ENCODE results near the gene FOXK2.
A peak's percentile ranks its signal among the peaks of the same experiment; 100 is the strongest.

FOXK2 gene

GRCh38 chr17:82587234-82588086, 67.9 kb downstream of the FOXK2 start:
- Histone ChIP-seq H3K27ac (ENCODE audit: low read length) (no peak overlapping the region), H3K36me3 (ENCODE audit: insufficient read depth, low read depth, low read length) (peaks cover 70% of the 10 kb centered on the region), H3K9me3 (ENCODE audit: insufficient read depth, low read depth, low read length) (no peaks in the 10 kb centered on the region), H3K27me3 (ENCODE audit: insufficient read depth, low read length) (no peaks in the 10 kb centered on the region), H3K4me3 (ENCODE audit: low read length) (no peak overlapping the region), H3K4me1 (ENCODE audit: insufficient read depth, low read length) (no peaks in the 10 kb centered on the region), H3K9ac (ENCODE audit: low read depth, low read length) (no peak overlapping the region)

- Histone ChIP-seq H3K4me1 (ENCODE audit: insufficient read depth, low read length) (no peaks in the 10 kb centered on the region), H3K36me3 (ENCODE audit: insufficient read depth, low read depth, low read length) (peaks cover 60% of the 10 kb centered on the region), H3K27me3 (ENCODE audit: insufficient read depth, low read length) (no peaks in the 10 kb centered on the region), H3K9ac (ENCODE audit: low read depth, low read length) (no peak overlapping the region), H3K27ac (ENCODE audit: low read length) (no peak overlapping the region), H3K4me3 (ENCODE audit: low read length) (no peak overlapping the region), H3K9me3 (ENCODE audit: insufficient read depth, low read depth, low read length) (no peaks in the 10 kb centered on the region)
These were observed 69.0 kb downstream of the FOXK2 start for GRCh38 chr17:82588266-82589175.

- Histone ChIP-seq H3K9ac (ENCODE audit: low read depth, low read length) (no peak overlapping the region), H3K4me3 (ENCODE audit: low read length) (no peak overlapping the region), H3K27ac (ENCODE audit: low read length) (no peak overlapping the region), H3K4me1 (ENCODE audit: insufficient read depth, low read length) (no peaks in the 10 kb centered on the region), H3K36me3 (ENCODE audit: insufficient read depth, low read depth, low read length) (peaks cover 55% of the 10 kb centered on the region), H3K9me3 (ENCODE audit: insufficient read depth, low read depth, low read length) (no peaks in the 10 kb centered on the region), H3K27me3 (ENCODE audit: insufficient read depth, low read length) (no peaks in the 10 kb centered on the region)
These were observed 70.3 kb downstream of the FOXK2 start for GRCh38 chr17:82589851-82590180.

- Histone ChIP-seq H3K9ac (ENCODE audit: low read depth, low read length) (no peak overlapping the region), H3K4me1 (ENCODE audit: insufficient read depth, low read length) (no peaks in the 10 kb centered on the region), H3K27me3 (ENCODE audit: insufficient read depth, low read length) (no peaks in the 10 kb centered on the region), H3K27ac (ENCODE audit: low read length) (no peak overlapping the region), H3K4me3 (ENCODE audit: low read length) (no peak overlapping the region), H3K36me3 (ENCODE audit: insufficient read depth, low read depth, low read length) (peaks cover 55% of the 10 kb centered on the region), H3K9me3 (ENCODE audit: insufficient read depth, low read depth, low read length) (no peaks in the 10 kb centered on the region)
These were observed 70.7 kb downstream of the FOXK2 start for GRCh38 chr17:82590216-82590615.

- Histone ChIP-seq H3K36me3 (ENCODE audit: insufficient read depth, low read depth, low read length) (peaks cover 55% of the 10 kb centered on the region), H3K4me1 (ENCODE audit: insufficient read depth, low read length) (no peaks in the 10 kb centered on the region), H3K4me3 (ENCODE audit: low read length) (no peak overlapping the region), H3K9me3 (ENCODE audit: insufficient read depth, low read depth, low read length) (no peaks in the 10 kb centered on the region), H3K9ac (ENCODE audit: low read depth, low read length) (no peak overlapping the region), H3K27me3 (ENCODE audit: insufficient read depth, low read length) (no peaks in the 10 kb centered on the region), H3K27ac (ENCODE audit: low read length) (no peak overlapping the region)
These were observed 71.5 kb downstream of the FOXK2 start for GRCh38 chr17:82590881-82591539.

GRCh38 chr17:82592289-82592766, 72.8 kb downstream of the FOXK2 start:
- no peaks in the 10 kb centered on the region for H3K4me1 ChIP-seq (ENCODE audit: insufficient read depth, low read length)
- no peaks in the 10 kb centered on the region for H3K27me3 ChIP-seq (ENCODE audit: insufficient read depth, low read length)
- no peaks in the 10 kb centered on the region for H3K9me3 ChIP-seq (ENCODE audit: insufficient read depth, low read depth, low read length)
- H3K27ac ChIP-seq (ENCODE audit: low read length), result no peak overlapping the region
- peaks cover 58% of the 10 kb centered on the region for H3K36me3 ChIP-seq (ENCODE audit: insufficient read depth, low read depth, low read length)
- no peak overlapping the region for H3K4me3 ChIP-seq (ENCODE audit: low read length)
- no peak overlapping the region for H3K9ac ChIP-seq (ENCODE audit: low read depth, low read length)

- H3K9me3 ChIP-seq (ENCODE audit: insufficient read depth, low read depth, low read length), result no peaks in the 10 kb centered on the region
- H3K9ac ChIP-seq (ENCODE audit: low read depth, low read length), result peak overlapping the region; percentile 33
- peak overlapping the region; percentile 53 for H3K4me3 ChIP-seq (ENCODE audit: low read length)
- H3K36me3 ChIP-seq (ENCODE audit: insufficient read depth, low read depth, low read length), result peaks cover 51% of the 10 kb centered on the region
- H3K4me1 ChIP-seq (ENCODE audit: insufficient read depth, low read length), result no peaks in the 10 kb centered on the region
- no peaks in the 10 kb centered on the region for H3K27me3 ChIP-seq (ENCODE audit: insufficient read depth, low read length)
- H3K27ac ChIP-seq (ENCODE audit: low read length), result no peak overlapping the region
These were observed 73.4 kb downstream of the FOXK2 start for GRCh38 chr17:82592767-82593589.

- H3K27me3 ChIP-seq (ENCODE audit: insufficient read depth, low read length), result no peaks in the 10 kb centered on the region
- H3K36me3 ChIP-seq (ENCODE audit: insufficient read depth, low read depth, low read length), result peaks cover 50% of the 10 kb centered on the region
- H3K4me3 ChIP-seq (ENCODE audit: low read length), result peak overlapping the region; percentile 53
- H3K9me3 ChIP-seq (ENCODE audit: insufficient read depth, low read depth, low read length), result no peaks in the 10 kb centered on the region
- H3K9ac ChIP-seq (ENCODE audit: low read depth, low read length), result peak overlapping the region; percentile 33
- no peaks in the 10 kb centered on the region for H3K4me1 ChIP-seq (ENCODE audit: insufficient read depth, low read length)
- no peak overlapping the region for H3K27ac ChIP-seq (ENCODE audit: low read length)
These were observed 74.1 kb downstream of the FOXK2 start for GRCh38 chr17:82593590-82594087.

- Histone ChIP-seq H3K4me1 (ENCODE audit: insufficient read depth, low read length) (no peaks in the 10 kb centered on the region), H3K36me3 (ENCODE audit: insufficient read depth, low read depth, low read length) (peaks cover 54% of the 10 kb centered on the region), H3K9me3 (ENCODE audit: insufficient read depth, low read depth, low read length) (no peaks in the 10 kb centered on the region), H3K4me3 (ENCODE audit: low read length) (no peak overlapping the region), H3K27me3 (ENCODE audit: insufficient read depth, low read length) (no peaks in the 10 kb centered on the region), H3K27ac (ENCODE audit: low read length) (no peak overlapping the region), H3K9ac (ENCODE audit: low read depth, low read length) (no peak overlapping the region)
These were observed 75.0 kb downstream of the FOXK2 start for GRCh38 chr17:82594571-82594970.

GRCh38 chr17:82595893-82596292, 76.4 kb downstream of the FOXK2 start:
- Histone ChIP-seq H3K9ac (ENCODE audit: low read depth, low read length) (no peak overlapping the region), H3K27ac (ENCODE audit: low read length) (no peak overlapping the region), H3K27me3 (ENCODE audit: insufficient read depth, low read length) (no peaks in the 10 kb centered on the region), H3K4me3 (ENCODE audit: low read length) (no peak overlapping the region), H3K4me1 (ENCODE audit: insufficient read depth, low read length) (no peaks in the 10 kb centered on the region), H3K36me3 (ENCODE audit: insufficient read depth, low read depth, low read length) (peaks cover 56% of the 10 kb centered on the region), H3K9me3 (ENCODE audit: insufficient read depth, low read depth, low read length) (no peaks in the 10 kb centered on the region)

GRCh38 chr17:82596296-82596695, 76.8 kb downstream of the FOXK2 start:
- Histone ChIP-seq H3K9ac (ENCODE audit: low read depth, low read length) (no peak overlapping the region), H3K27ac (ENCODE audit: low read length) (no peak overlapping the region), H3K27me3 (ENCODE audit: insufficient read depth, low read length) (no peaks in the 10 kb centered on the region), H3K36me3 (ENCODE audit: insufficient read depth, low read depth, low read length) (peaks cover 55% of the 10 kb centered on the region), H3K4me3 (ENCODE audit: low read length) (no peak overlapping the region), H3K4me1 (ENCODE audit: insufficient read depth, low read length) (no peaks in the 10 kb centered on the region), H3K9me3 (ENCODE audit: insufficient read depth, low read depth, low read length) (no peaks in the 10 kb centered on the region)

Measured in iPS-20b (cell line).